Right lobe of liver (tissue), 6 donors: ENCODE results near the gene RBM4. TPM values are rescaled to one million over a fixed set of nuclear protein-coding genes. Genes with fewer than 3 reads are reported as not detected.

Source experiments
- ATAC-seq, 4 donors: fragments of 200-7000 bp; cut with Tn5 transposase; one replicate each; pipeline ENCODE4 v1.9.1; 2020; ENCODE audit warnings: mild to moderate bottlenecking in 4 of 4, moderate library complexity in 4 of 4
- DNase-seq, 3 donors: peaks; one replicate each; pipeline ENCODE4 v3.0.0-alpha.2; 2020
- H3K27ac ChIP-seq, 3 donors: fragments of 200-600 bp; one replicate each; pipeline ENCODE4 v1.8.0; 2022
- H3K27me3 ChIP-seq, 2 donors: fragments of 200-600 bp; one replicate each; pipeline ENCODE4 v1.8.0; 2022
- H3K36me3 ChIP-seq, 4 donors: fragments of 200-600 bp; sonication (generic) in 1 of 4; one replicate each; pipeline versions ENCODE4 v1.5.1 to v1.8.0; 2017 to 2022; ENCODE audit warnings: control low read depth in 1 of 4
- H3K4me1 ChIP-seq, 4 donors: fragments of 200-600 bp; sonication (generic) in 1 of 4; one replicate each; pipeline versions ENCODE4 v1.5.1 to v1.8.0; 2017 to 2022; ENCODE audit warnings: control low read depth in 1 of 4
- H3K4me3 ChIP-seq, 3 donors: fragments of 200-600 bp; one replicate each; pipeline ENCODE4 v1.8.0; 2022
- H3K9me3 ChIP-seq, 4 donors: fragments of 200-600 bp; sonication (generic) in 1 of 4; one replicate each; pipeline versions ENCODE4 v1.5.1 to v1.8.0; 2017 to 2022; ENCODE audit warnings: control low read depth in 1 of 4
- POLR2A ChIP-seq: fragments of 450-650 bp; IDR thresholded peaks from one replicate; pipeline ENCODE4 v1.6.1; 2017; ENCODE audit warnings: antibody characterized with exemption, mild to moderate bottlenecking
- WGBS: methylation state at CpG from one replicate; pipeline ENCODE4 v1.1.6; 2018; ENCODE audit warnings: low coverage, low lambda C conversion rate; ENCODE audit not compliant: insufficient coverage; ENCODE audit errors: missing lambda C conversion rate; 5-methylcytosine and 5-hydroxymethylcytosine counted together
- intact Hi-C, 2 donors: fragments of 100-400 bp; cut with DNase I; formaldehyde crosslinking; loops; one replicate each; pipeline versions ENCODE4 v1.11.2 to v1.14.1; 2022
- total RNA-seq, 6 experiments: library from RNA; depleted of rRNA in 2 of 6; stranded (reverse); fragments of >200 nt in 2 of 6; fragmentation: NEBNext Ultra II Directional in 3 of 6; extraction: Animal tissue kit (Norgen Biotek cat#: 25700) in 3 of 6; gene quantifications; one replicate each; pipeline versions ENCODE4 v1.1.0 to v1.2.4, GENCODE V29; 2016 to 2023
- TF ChIP-seq, protein P1 (sequence below), 4 donors: fragments of 200-600 bp in 3 of 4; fragments of 450-650 bp in 1 of 4; IDR thresholded peaks; one replicate each; pipeline versions ENCODE4 v1.5.1 to v1.8.0; 2016 to 2022; ENCODE audit warnings: antibody characterized with exemption in 4 of 4, mild to moderate bottlenecking in 2 of 4
- donor health status: DM: no; HTN: yes; CAD: no.
- donor health status: DM: no; HTN: no; CAD: no.
- donor health status: DM: no; HTN: no; CAD: no.
- donor health status: DM: no; HTN: yes; CAD: no.
- donor health status: DM: no; HTN: yes; CAD: no.

Gene RBM4
- total RNA-seq, 6 experiments from 2014 or later: 40.3 to 57.0 (median 48.4) TPM

DNA sequence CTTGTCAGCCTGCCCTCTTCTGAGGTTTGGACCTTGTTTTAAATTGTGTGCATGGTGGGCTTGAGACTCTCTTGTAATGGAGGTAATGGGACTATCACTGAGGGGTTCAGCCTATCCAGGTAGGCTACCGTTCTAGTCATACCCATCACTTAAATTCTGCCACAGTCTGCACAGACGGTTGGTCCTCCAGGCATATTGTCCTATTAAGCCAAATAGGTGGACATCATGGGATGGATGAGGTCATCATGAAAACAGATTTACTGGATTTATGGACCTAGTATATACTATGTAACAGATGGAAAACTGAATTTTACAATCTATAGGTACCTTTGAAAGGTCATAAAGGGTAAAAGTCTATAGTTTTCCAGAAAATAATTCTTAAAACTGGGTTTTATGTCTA is 9.1 kb upstream of the RBM4 start:
- no peak for ATAC-seq
- Histone ChIP-seq H3K4me3 (no peak overlapping the region), H3K4me1 (no peaks in the 10 kb centered on the region), H3K27ac (no peak overlapping the region), H3K9me3 (no peaks in the 10 kb centered on the region), H3K27me3 (no peaks in the 10 kb centered on the region), H3K36me3 (peaks cover 12 to 64% (median 36%) of the 10 kb centered on the region in 4 donors)
- TF ChIP-seq POLR2A: no peak
- TF ChIP-seq, protein P1, sequence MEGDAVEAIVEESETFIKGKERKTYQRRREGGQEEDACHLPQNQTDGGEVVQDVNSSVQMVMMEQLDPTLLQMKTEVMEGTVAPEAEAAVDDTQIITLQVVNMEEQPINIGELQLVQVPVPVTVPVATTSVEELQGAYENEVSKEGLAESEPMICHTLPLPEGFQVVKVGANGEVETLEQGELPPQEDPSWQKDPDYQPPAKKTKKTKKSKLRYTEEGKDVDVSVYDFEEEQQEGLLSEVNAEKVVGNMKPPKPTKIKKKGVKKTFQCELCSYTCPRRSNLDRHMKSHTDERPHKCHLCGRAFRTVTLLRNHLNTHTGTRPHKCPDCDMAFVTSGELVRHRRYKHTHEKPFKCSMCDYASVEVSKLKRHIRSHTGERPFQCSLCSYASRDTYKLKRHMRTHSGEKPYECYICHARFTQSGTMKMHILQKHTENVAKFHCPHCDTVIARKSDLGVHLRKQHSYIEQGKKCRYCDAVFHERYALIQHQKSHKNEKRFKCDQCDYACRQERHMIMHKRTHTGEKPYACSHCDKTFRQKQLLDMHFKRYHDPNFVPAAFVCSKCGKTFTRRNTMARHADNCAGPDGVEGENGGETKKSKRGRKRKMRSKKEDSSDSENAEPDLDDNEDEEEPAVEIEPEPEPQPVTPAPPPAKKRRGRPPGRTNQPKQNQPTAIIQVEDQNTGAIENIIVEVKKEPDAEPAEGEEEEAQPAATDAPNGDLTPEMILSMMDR (IDR thresholded peaks at IDR 0.05): no peak
- WGBS: 84% methylated on average over 2 of the region's 2 CpGs
- intact Hi-C loops: no loop called here
- DNase-seq: no peak

DNA sequence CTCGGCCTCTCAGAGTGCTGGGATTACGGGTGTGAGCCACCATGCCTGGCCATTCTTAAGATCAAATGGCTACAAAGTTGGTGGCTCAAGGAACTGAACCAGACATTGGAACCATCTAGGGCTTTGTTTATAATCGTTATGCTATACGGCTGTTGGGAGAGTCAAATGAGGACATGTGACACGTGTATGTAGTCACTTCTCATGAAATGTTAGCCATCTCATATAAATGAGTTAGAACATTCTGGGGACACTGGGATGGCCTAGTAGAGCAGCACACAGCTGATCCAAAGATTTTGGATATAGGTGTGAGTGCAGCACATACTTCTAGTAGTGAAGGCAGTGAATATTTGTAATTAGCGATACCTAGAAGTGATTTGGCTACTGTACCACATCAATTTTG is 6.6 kb upstream of the RBM4 start:
- Histone ChIP-seq H3K36me3 (peaks cover 0 to 38% (median 17%) of the 10 kb centered on the region in 4 donors), H3K4me3 (no peak overlapping the region), H3K27me3 (no peaks in the 10 kb centered on the region), H3K9me3 (no peaks in the 10 kb centered on the region), H3K4me1 (no peaks in the 10 kb centered on the region), H3K27ac (no peak overlapping the region)
- TF ChIP-seq, protein P1 (IDR thresholded peaks at IDR 0.05): no peak
- TF ChIP-seq POLR2A: no peak
- DNase-seq (no peak), ATAC-seq (no peak)
- 81% methylated on average over 6 of the region's 6 CpGs for WGBS
- intact Hi-C loops: no loop called here

DNA sequence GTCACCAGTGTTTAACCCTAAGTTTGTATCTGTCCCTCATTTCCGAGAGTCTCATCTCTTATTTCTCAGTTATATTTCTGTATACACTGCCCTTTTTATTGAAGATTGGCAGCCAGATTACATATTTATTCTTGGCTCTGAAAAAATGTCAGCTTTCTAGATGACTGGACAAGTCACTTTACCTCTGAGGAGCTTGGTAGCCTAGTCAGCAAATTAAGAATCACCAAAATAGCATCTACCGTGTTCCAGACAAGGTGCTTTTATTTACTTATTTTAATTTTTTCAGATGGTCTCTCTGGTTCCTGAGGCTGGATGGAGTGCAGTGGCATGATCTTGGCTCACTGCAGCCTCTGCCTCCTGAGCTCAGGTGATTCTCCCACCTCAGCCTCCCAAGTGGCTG is 5.6 kb upstream of the RBM4 start:
- ATAC-seq (no peak), DNase-seq (no peak)
- Histone ChIP-seq H3K27me3 (no peaks in the 10 kb centered on the region), H3K4me3 (no peak overlapping the region), H3K27ac (no peak overlapping the region), H3K9me3 (no peaks in the 10 kb centered on the region), H3K4me1 (peaks cover 0 to 6% (median 1%) of the 10 kb centered on the region in 4 donors), H3K36me3 (peaks cover 0 to 28% (median 10%) of the 10 kb centered on the region in 4 donors)
- intact Hi-C loops: no loop called here
- TF ChIP-seq POLR2A: no peak
- TF ChIP-seq, protein P1 (IDR thresholded peaks at IDR 0.05): no peak
- 92% methylated on average over 1 of the region's 2 CpGs for WGBS

DNA sequence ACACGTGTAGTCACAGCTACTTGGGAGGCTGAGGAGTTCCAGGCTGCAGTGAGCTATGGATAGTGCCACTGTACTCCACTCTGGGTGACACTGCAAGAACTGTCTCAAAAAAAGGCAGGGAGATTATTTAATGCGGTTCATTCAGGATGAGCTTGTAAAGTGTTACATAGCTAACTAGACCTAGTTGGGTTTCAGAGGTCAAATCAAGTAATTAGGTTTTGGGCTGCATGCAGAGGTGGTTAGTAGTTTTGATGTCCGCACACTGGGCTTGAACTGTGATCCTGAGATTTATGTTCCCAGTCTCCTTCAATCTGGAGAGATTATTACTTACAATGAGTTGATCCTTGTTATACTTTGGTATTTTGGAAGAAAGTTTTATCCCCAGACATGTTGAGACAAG is 2.1 kb upstream of the RBM4 start:
- H3K27me3 ChIP-seq: no peaks in the 10 kb centered on the region
- TF ChIP-seq POLR2A: no peak
- TF ChIP-seq, protein P1 (IDR thresholded peaks at IDR 0.05): no peak
- no peaks in the 10 kb centered on the region for H3K9me3 ChIP-seq
- H3K36me3 ChIP-seq: peaks cover 0 to 19% (median 0%) of the 10 kb centered on the region in 4 donors
- ATAC-seq: no peak
- 54% methylated on average over 2 of the region's 3 CpGs for WGBS
- no peak overlapping the region for H3K4me3 ChIP-seq
- H3K4me1 ChIP-seq: peaks cover 0 to 29% (median 12%) of the 10 kb centered on the region in 4 donors
- intact Hi-C loops: no loop called here
- no peak for DNase-seq
- no peak overlapping the region for H3K27ac ChIP-seq
